Ectodermal cell (in vitro differentiated cells): ENCODE data around the gene IL1R2.

Source experiments
- H3K27ac ChIP-seq: 2 replicates; pipeline ENCODE4 v1.7.0; 2013; ENCODE audit warnings: mild to moderate bottlenecking, low read depth, low read length; ENCODE audit not compliant: insufficient read depth, poor library complexity, severe bottlenecking
- H3K27me3 ChIP-seq: 2 replicates; pipeline ENCODE4 v1.7.0; 2013; ENCODE audit warnings: mild to moderate bottlenecking, low read length; ENCODE audit not compliant: insufficient read depth, control insufficient read depth, poor library complexity, severe bottlenecking
- H3K36me3 ChIP-seq: one replicate; pipeline ENCODE4 v1.7.0; 2013; ENCODE audit warnings: low read length; ENCODE audit not compliant: control insufficient read depth, insufficient read depth
- H3K4me1 ChIP-seq: one replicate; pipeline ENCODE4 v1.7.0; 2013; ENCODE audit warnings: low read length; ENCODE audit not compliant: control insufficient read depth, insufficient read depth
- H3K4me3 ChIP-seq: 2 replicates; pipeline ENCODE4 v1.7.0; 2013; ENCODE audit warnings: low read depth, low read length, control low read depth; ENCODE audit not compliant: insufficient read depth
- H3K9me3 ChIP-seq: 2 replicates; pipeline ENCODE4 v1.7.0; 2013; ENCODE audit warnings: mild to moderate bottlenecking, low read length, moderate library complexity; ENCODE audit not compliant: control insufficient read depth
- WGBS, 2 experiments: methylation state at CpG; one replicate each; pipeline ENCODE4 v1.1.7; 2013; ENCODE audit warnings: missing lambda C conversion rate in 2 of 2; 5-methylcytosine and 5-hydroxymethylcytosine counted together

IL1R2 gene

GRCh38 chr2:101958061-101958460, 33.7 kb upstream of the IL1R2 start:
- Histone ChIP-seq H3K4me1 (peaks cover 8% of the 10 kb centered on the region), H3K27ac (no peak overlapping the region), H3K27me3 (no peaks in the 10 kb centered on the region), H3K4me3 (no peak overlapping the region), H3K9me3 (no peaks in the 10 kb centered on the region), H3K36me3 (no peaks in the 10 kb centered on the region)
- 46 to 51% methylated on average over 2 of the region's 2 CpGs for WGBS, 2 experiments

- H3K4me3 ChIP-seq = no peak overlapping the region
These were observed 30.9 kb upstream of the IL1R2 start for GRCh38 chr2:101960819-101961337.

GRCh38 chr2:101961338-101962191, 30.2 kb upstream of the IL1R2 start:
- no peak overlapping the region for H3K27ac ChIP-seq
- H3K27me3 ChIP-seq = no peaks in the 10 kb centered on the region
- WGBS, 2 experiments = 90 to 91% methylated on average over 11 to 12 of the region's 12 CpGs
- H3K9me3 ChIP-seq = no peaks in the 10 kb centered on the region
- H3K36me3 ChIP-seq = no peaks in the 10 kb centered on the region
- no peak overlapping the region for H3K4me3 ChIP-seq
- peaks cover 8% of the 10 kb centered on the region for H3K4me1 ChIP-seq

More at GRCh38 chr2:101960819-101961337, 30.9 kb upstream of the IL1R2 start:
- Histone ChIP-seq H3K27me3 (no peaks in the 10 kb centered on the region), H3K36me3 (no peaks in the 10 kb centered on the region), H3K27ac (no peak overlapping the region), H3K9me3 (no peaks in the 10 kb centered on the region), H3K4me1 (peaks cover 8% of the 10 kb centered on the region)
- 88 to 92% methylated on average over 7 of the region's 7 CpGs for WGBS, 2 experiments

GRCh38 chr2:101962309-101962708, 29.5 kb upstream of the IL1R2 start:
- no peaks in the 10 kb centered on the region for H3K27me3 ChIP-seq
- no peak overlapping the region for H3K27ac ChIP-seq
- H3K4me1 ChIP-seq = peaks cover 8% of the 10 kb centered on the region
- WGBS, 2 experiments = 90 to 93% methylated on average over 11 of the region's 11 CpGs
- H3K4me3 ChIP-seq = no peak overlapping the region
- no peaks in the 10 kb centered on the region for H3K9me3 ChIP-seq
- no peaks in the 10 kb centered on the region for H3K36me3 ChIP-seq

GRCh38 chr2:101963198-101963597, 28.6 kb upstream of the IL1R2 start:
- 88 to 91% methylated on average over 4 of the region's 4 CpGs for WGBS, 2 experiments
- Histone ChIP-seq H3K4me3 (no peak overlapping the region), H3K36me3 (no peaks in the 10 kb centered on the region), H3K9me3 (no peaks in the 10 kb centered on the region), H3K27me3 (no peaks in the 10 kb centered on the region), H3K4me1 (peaks cover 8% of the 10 kb centered on the region), H3K27ac (no peak overlapping the region)

- Histone ChIP-seq H3K36me3 (no peaks in the 10 kb centered on the region), H3K4me1 (no peaks in the 10 kb centered on the region), H3K4me3 (no peak overlapping the region), H3K27ac (no peak overlapping the region), H3K9me3 (no peaks in the 10 kb centered on the region), H3K27me3 (no peaks in the 10 kb centered on the region)
- 93 to 94% methylated on average over 7 of the region's 7 CpGs for WGBS, 2 experiments
These were observed 23.8 kb upstream of the IL1R2 start for GRCh38 chr2:101967826-101968513.

GRCh38 chr2:101969723-101970122, 22.0 kb upstream of the IL1R2 start:
- H3K4me3 ChIP-seq = no peak overlapping the region
- 80 to 84% methylated on average over 3 of the region's 3 CpGs for WGBS, 2 experiments
- H3K27me3 ChIP-seq = no peaks in the 10 kb centered on the region
- peaks cover 4% of the 10 kb centered on the region for H3K4me1 ChIP-seq
- no peaks in the 10 kb centered on the region for H3K36me3 ChIP-seq
- H3K9me3 ChIP-seq = no peaks in the 10 kb centered on the region
- no peak overlapping the region for H3K27ac ChIP-seq

GRCh38 chr2:101970901-101971300, 20.9 kb upstream of the IL1R2 start:
- WGBS, 2 experiments = 83 to 90% methylated on average over 1 of the region's 1 CpG
- Histone ChIP-seq H3K36me3 (no peaks in the 10 kb centered on the region), H3K27me3 (no peaks in the 10 kb centered on the region), H3K4me1 (peaks cover 11% of the 10 kb centered on the region), H3K27ac (no peak overlapping the region), H3K4me3 (no peak overlapping the region), H3K9me3 (no peaks in the 10 kb centered on the region)

GRCh38 chr2:101971836-101972235, 19.9 kb upstream of the IL1R2 start:
- Histone ChIP-seq H3K9me3 (no peaks in the 10 kb centered on the region), H3K27me3 (no peaks in the 10 kb centered on the region), H3K27ac (no peak overlapping the region), H3K36me3 (no peaks in the 10 kb centered on the region), H3K4me3 (no peak overlapping the region), H3K4me1 (peaks cover 11% of the 10 kb centered on the region)
